Measurements from ENCODE around the gene ETV6.

The ETV6 gene

DNA sequence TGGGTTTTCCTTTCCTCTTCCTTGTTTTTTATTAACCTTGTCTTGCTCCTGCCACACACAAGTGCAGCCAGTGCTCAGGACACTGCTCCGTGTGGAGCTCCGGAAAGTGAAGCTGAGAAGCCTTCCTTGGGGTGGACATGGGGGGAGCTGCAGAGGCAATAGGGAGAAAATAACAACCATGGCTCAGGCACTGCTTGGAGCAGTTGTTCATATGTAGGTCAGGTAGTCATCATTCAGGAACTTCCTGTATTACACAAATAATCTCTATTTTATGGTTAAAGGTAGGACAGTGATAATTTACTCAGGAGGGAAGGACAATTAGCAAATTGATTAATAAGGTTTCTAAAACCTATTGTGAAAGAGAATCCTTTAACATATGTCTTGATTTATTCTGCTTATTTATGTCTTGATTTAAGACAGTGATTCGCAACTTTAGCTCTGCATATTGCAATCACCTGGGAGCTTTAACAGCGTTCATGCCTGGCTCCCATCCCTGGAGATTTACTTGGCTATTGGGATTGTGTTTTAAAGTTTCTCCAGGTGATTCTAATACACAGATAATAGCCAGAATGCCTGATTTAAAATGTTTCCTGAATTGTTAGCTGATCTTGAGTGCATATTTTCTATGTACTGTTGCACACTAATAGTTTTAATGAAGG is 92.1 kb downstream of the ETV6 start:
- DNase-seq (ENCODE audit: low read depth), result no peak

DNA sequence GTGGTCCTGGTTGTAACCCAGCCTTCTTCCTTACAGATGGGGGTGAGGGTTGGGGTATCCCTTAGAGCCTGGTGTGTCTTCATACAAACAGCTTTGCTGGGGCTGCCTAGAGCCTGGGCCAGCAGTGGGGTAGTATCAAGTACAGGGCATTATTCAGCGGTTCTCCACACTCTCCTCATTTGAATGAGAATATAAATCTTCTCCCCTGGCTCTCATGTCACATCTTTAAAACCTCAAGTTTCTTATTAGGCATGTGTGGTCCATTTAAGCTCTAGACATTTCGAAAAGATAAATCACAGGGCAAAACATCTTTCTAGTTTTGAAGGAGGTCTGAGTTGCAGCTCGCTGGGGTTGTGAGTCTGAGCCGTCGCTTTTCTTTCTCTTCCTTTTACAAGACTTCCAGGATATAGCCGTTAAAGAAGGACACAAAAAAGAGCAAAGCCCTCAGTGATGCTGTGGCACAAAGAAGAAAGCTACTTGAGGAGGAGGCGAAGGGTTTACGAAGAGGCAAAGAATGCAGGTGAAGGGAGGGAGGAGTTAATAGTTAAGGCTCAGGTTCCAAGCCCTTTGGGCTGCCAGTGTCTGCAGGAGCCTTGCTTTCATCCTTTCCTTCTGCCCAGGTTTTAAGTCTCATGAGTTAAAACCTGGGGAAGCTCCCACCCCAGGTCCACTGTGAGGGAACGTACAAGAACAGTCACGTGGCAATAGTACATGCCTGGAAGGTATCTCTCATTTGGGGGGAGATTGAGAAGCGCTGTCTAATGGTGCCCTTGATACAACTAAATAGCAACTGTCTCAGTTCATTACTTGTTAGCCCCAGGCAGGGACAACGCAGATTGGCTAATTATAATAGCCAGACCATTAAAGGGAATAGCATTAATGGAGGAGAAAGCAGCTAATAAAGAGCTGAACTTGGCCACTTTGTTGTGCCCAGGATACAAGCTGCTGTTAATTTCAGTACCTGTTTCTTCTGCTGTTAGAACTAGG is 94.2 kb downstream of the ETV6 start:
- DNase-seq (ENCODE audit: low read depth), result no peak

- DNase-seq (ENCODE audit: low read depth), result no peak
These were observed 94.9 kb downstream of the ETV6 start for GRCh38 chr12:11744410-11744801.

DNA sequence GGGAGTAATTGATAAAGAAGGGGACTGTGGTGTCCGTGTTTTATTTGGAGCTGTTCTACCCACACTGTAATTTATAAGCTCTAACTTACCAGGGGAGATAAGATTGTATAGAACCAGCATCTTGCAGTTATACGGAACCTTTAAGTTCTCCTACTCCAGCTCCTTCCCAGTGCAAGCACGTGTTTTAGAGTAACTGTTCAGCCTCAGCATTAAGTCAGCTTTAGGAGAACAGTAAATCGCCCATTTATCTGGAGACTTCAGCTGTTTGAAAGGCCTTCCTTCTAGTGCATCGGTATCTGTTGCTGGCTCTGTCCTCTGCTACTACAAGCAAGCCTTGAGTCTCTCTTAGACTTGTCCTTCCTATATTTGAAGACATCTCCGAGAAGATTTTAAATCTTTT is 95.6 kb downstream of the ETV6 start:
- no peak for DNase-seq (ENCODE audit: low read depth)

DNA sequence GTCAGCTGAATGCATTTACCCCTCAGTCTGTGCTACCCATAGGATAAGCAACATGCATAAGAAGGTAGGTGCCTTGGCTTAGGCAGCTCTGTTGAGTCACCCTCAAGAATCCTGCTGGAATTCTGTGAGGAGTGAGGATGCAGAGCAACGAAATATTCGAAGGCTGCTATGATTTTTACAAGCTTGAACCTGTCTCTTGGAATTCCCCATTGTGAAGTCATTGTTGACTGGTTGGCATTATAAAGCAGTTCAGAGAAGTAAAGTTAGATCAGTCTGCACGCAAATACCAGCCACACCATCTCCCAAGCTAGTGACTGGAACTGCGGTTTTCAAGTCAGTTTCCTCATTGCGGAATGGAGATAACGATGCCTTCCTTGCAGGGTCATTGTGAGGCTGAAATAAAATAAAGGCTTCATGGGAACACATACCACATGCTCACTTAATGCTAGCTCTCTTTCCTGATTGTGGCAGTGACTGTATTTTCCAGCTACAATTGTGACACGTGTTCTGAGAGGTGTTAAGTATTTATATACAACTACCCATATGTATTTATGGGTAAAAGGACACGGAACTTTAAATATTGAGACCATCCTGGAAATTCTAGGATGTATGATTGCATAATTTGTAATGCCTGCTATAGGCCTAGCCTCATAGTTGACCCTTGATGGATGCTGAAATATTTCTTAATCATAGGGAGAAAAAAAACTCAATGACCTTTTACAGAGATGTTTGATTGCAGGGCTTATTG is 96.7 kb downstream of the ETV6 start:
- DNase-seq (ENCODE audit: low read depth), result no peak

DNA sequence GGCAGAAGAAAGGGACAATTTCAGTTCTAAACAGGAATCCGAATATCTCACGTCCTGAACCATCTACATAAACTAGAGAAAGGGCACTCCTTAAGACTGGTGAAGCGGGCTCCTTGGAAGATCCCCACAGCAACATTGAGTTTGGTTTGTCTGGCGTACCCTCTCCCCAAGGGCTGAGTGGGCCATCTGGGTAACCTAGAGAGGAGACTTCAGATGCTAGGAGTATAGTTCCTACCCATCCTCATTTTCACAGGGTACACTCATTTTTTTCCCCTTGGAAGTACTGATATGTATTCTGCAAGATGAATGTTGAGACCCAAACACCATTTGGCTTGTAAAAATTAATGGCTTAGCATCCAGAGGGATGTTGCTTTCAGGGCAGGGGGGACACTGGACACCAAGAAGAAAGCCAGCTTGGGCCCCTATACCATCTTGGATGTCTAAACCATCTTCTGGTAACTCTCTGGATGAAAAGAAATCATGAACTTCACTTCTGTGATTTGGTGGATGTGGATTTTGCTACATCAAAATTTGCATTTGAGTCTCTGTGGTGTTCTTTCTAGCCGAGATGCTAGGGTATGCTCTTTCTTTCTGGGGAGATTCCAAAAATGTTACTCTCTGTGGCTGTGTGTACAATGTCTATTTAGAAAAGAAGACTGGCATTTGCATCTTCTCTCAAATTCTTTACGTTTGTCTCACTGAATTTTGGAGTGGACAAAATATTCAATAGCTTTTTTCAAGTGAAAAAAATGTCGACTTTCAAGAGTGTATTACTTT is 97.7 kb downstream of the ETV6 start:
- DNase-seq (ENCODE audit: low read depth), result no peak

GRCh38 chr12:11747969-11748368 is 98.5 kb downstream of the ETV6 start:
- no peak for DNase-seq (ENCODE audit: low read depth)

- DNase-seq (ENCODE audit: low read depth), result no peak
These were observed 99.4 kb downstream of the ETV6 start for GRCh38 chr12:11748903-11749302.

GRCh38 chr12:11749943-11750690 is 100.6 kb downstream of the ETV6 start:
- DNase-seq (ENCODE audit: low read depth), result no peak

DNA sequence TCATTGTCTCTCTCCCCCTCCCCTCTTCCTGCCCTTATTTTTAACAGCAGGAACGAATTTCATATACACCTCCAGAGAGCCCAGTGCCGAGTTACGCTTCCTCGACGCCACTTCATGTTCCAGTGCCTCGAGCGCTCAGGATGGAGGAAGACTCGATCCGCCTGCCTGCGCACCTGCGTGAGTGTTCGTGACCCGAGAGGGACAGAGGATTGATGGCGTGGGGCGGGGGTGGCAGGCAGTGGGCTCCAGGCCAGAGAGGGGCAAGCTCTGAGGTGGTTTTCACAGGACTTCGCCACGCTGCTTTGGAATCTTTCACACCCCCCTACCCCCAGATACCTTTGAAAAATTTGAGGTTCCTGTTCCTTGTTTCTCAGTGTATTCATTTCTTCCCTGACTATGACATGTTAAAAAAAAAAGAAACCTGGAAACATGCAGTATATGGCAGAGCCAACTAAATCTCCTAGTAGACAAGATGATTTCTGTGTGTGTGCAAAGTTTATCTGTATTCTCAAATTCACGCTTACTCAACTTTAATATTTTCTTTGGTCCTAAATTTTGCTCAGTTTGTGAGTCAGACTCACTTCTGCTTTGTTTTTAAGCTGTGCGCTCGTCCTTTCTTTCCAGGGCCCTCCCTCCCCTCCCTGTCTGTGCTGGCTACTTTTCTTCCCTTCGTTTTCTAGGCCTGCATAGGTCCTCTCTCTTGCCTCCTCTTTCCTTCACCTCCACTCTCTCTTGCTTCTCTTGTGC is 103.1 kb downstream of the ETV6 start:
- DNase-seq (ENCODE audit: low read depth), result no peak

DNA sequence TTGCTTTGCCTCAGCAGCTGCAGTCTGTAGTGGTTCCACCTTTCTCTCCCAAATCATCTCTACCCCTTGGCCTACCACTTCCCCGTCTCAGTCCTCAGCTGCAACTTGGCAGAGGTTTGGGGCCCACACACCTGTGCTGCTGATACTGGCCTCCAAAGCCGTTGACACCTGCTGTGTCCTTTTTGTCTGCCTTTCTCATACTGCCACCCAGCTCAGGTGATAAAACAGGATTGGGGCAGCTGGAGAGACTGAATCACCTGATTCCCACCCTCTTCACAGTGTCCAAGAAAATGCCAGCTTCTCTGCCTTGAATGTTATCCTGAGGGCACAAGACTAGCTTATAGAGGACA is 103.7 kb downstream of the ETV6 start:
- no peak for DNase-seq (ENCODE audit: low read depth)

DNA sequence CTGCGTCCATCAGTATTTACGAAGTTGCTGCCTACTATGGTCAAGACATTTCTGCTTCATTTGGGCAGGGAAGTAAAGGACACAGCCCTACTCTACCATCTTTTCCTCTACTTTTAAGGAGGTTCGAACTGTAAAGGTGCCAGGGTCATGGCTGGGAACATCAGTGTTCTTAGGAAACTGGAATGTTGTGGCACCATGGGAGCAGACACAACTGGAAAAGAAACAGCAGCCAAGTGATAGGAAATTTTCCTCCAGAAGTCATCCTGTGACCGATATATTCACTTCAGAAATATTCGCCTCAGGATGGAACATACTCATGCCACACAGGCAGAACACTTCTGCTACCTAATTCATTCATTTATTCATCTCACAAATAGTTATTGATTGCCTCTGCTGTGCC is 104.4 kb downstream of the ETV6 start:
- DNase-seq (ENCODE audit: low read depth), result no peak

GRCh38 chr12:11754256-11754655 is 104.8 kb downstream of the ETV6 start:
- DNase-seq (ENCODE audit: low read depth), result no peak

- DNase-seq (ENCODE audit: low read depth), result no peak
These were observed 105.9 kb downstream of the ETV6 start for GRCh38 chr12:11755302-11755930.

DNA sequence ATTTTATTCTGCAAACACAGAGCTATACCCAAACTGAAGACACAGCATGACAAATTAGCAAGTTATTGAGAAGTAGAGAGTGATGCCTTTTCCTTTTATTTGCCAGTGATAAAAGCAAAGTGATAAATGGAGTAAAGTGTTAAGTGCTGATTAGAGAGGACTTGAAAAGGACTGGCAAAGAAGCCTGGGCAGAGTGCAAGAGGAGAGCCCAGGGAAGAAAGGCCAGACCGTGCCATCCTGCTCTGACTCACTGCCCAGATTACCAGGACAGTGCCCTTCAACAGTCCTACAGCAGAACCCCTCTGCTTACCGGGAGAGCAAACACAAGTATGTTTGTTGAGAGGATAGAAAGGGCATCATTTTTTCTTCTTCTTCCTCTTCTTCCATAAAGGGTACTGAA is 106.5 kb downstream of the ETV6 start:
- DNase-seq (ENCODE audit: low read depth), result no peak

GRCh38 chr12:11756523-11756922 is 107.0 kb downstream of the ETV6 start:
- no peak for DNase-seq (ENCODE audit: low read depth)

DNA sequence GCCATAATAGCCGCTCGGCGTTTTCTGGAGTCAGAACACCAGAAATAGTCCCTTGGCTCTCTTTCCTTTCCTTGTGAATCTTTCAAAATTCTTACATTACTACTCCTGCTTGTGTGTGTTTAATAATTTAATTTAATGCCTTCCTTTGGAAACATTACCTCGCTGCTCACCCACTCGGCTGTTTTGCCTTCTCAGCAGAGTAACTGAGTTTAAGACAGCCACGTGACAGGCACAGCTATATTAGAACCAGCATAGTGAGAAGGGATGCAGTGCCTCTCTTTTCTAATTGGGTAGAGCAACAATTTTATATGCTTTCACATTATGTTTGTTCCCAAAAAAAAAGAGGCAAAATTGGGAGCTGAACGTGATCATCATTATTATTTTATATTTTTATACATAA is 107.6 kb downstream of the ETV6 start:
- DNase-seq (ENCODE audit: low read depth), result no peak

DNA sequence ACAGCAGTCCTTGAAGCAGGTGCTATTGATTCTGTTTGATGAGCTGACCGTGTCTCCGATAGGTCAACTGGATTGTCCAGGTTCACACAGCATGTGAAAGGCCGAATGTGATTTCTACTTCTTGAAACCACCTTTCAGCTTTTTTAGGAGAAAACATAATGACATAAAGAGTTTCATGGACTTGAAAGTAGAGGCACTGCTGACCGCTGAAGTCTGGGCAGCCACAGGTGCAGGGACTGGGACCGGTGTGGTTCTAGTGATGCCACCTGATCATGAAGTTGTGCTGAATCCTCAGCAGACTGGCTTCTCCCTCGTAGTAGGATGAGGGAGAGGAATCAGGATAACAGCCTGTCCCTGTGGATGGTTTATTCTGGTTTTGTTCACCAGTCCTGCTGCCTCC is 108.1 kb downstream of the ETV6 start:
- DNase-seq (ENCODE audit: low read depth), result no peak

DNA sequence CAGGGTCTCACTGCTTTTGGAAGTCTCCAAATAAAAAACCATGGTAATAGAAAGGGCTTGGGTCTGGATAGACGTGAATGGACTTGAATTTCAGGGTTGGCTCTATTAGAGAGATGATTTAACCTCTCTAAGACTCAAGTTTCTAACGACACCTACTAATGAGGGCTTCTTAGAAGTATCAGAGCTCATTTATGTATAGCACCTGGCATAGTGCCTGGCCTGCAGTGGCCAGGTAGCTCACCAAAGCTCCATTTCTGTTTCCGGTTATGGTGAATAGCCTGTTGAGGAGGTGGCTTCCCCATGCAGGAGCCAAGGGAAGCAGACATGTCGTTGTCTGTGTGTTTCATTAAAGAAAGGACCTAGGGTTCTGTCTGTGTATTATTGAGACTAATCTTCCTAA is 108.6 kb downstream of the ETV6 start:
- DNase-seq (ENCODE audit: low read depth), result no peak
